Measurements from ENCODE around the gene CTDSP1. TPM values are rescaled to one million over a fixed set of nuclear protein-coding genes. Genes with fewer than 3 reads are reported as not detected.

The CTDSP1 gene
- total RNA-seq, 6 experiments from 2014 or later = 55.1 to 95.9 (median 75.6) TPM

MicroRNA genes within 50 kb of the gene (microRNA counts, 767-probe panel; counts per million panel counts)
- 10,749 counts per million, percentile 56 among the panel's probes with 10 or more counts for microRNA hsa-miR-26b-5p

Small RNA genes lying within 50 kb of the gene (microRNA-seq; reads per million reads assigned to microRNA genes)
- 40,389 to 57,134 reads per million in 2 donors for gene MIR26B

Small RNA genes lying within 50 kb of the gene (small RNA-seq; reads per million reads assigned to genes)
- 374 to 632 reads per million in 2 experiments for gene MIR26B

Other genes with a start within 250 kb of the CTDSP1 start
- gene CXCR1, start 232.9 kb upstream of the CTDSP1 start, total RNA-seq = 1 to 10 TPM in 2 of 6 experiments, under 1 TPM in 4; 0.40 to 1.6 (median 0.74) TPM
- 100 to 1,000 TPM in 1 of 6 experiments, 10 to 100 TPM in 5; 54.9 to 110 (median 78.1) TPM for gene ARPC2, start 182.7 kb upstream of the CTDSP1 start, total RNA-seq
- 1 to 10 TPM in 2 of 6 experiments, under 1 TPM in 4; 0.56 to 3.2 (median 0.94) TPM for gene GPBAR1, start 138.9 kb upstream of the CTDSP1 start, total RNA-seq
- 10 to 100 TPM; 40.0 to 99.5 (median 45.2) TPM for gene AAMP, start 129.7 kb upstream of the CTDSP1 start, total RNA-seq
- gene PNKD, start 129.3 kb upstream of the CTDSP1 start, total RNA-seq = 100 to 1,000 TPM in 4 of 6 experiments, 10 to 100 TPM in 2; 78.5 to 137 (median 115) TPM
- 100 to 1,000 TPM; 101 to 160 (median 126) TPM for gene TMBIM1, start 107.4 kb upstream of the CTDSP1 start, total RNA-seq
- gene CATIP, start 43.0 kb upstream of the CTDSP1 start, total RNA-seq = not detected
- gene SLC11A1, start 17.6 kb upstream of the CTDSP1 start, total RNA-seq = 10 to 100 TPM in 3 of 6 experiments, 1 to 10 TPM in 3; 4.2 to 13.2 (median 11.0) TPM
- 100 to 1,000 TPM in 1 of 6 experiments, 10 to 100 TPM in 2, 1 to 10 TPM in 3; 2.1 to 118 (median 19.1) TPM for gene VIL1, start 19.3 kb downstream of the CTDSP1 start, total RNA-seq
- gene USP37, start 168.5 kb downstream of the CTDSP1 start, total RNA-seq = 1 to 10 TPM; 4.8 to 8.9 (median 6.7) TPM
- 10 to 100 TPM; 11.8 to 39.3 (median 19.2) TPM for gene CNOT9, start 169.0 kb downstream of the CTDSP1 start, total RNA-seq
- gene PLCD4, start 208.0 kb downstream of the CTDSP1 start, total RNA-seq = under 1 TPM; 0.31 to 0.95 (median 0.56) TPM

Measured in right lobe of liver (tissue), 5 donors.